ENCODE measurements around the gene RND3.

The RND3 gene

GRCh38 chr2:150464986-150465385, 22.5 kb downstream of the RND3 start:
- no peak overlapping the region for H3K27ac ChIP-seq
- TF ChIP-seq ZFX (IDR thresholded peaks at IDR 0.05; ENCODE audit: borderline replicate concordance) (no peak), CTCF (IDR thresholded peaks at IDR 0.05) (no peak)

GRCh38 chr2:150464270-150464669, 23.2 kb downstream of the RND3 start:
- TF ChIP-seq ZFX (IDR thresholded peaks at IDR 0.05; ENCODE audit: borderline replicate concordance) (no peak), CTCF (IDR thresholded peaks at IDR 0.05) (no peak)
- H3K27ac ChIP-seq, result no peak overlapping the region

- TF ChIP-seq ZFX (IDR thresholded peaks at IDR 0.05; ENCODE audit: borderline replicate concordance) (no peak), CTCF (IDR thresholded peaks at IDR 0.05) (no peak)
- H3K27ac ChIP-seq, result no peak overlapping the region
Measured at GRCh38 chr2:150462770-150463169, 24.7 kb downstream of the RND3 start.

GRCh38 chr2:150459281-150459680, 28.2 kb downstream of the RND3 start:
- TF ChIP-seq ZFX (IDR thresholded peaks at IDR 0.05; ENCODE audit: borderline replicate concordance), result no peak
- no peak for TF ChIP-seq CTCF (IDR thresholded peaks at IDR 0.05)

GRCh38 chr2:150450765-150451164, 36.7 kb downstream of the RND3 start:
- no peak overlapping the region for H3K27ac ChIP-seq
- TF ChIP-seq ZFX (IDR thresholded peaks at IDR 0.05; ENCODE audit: borderline replicate concordance) (no peak), CTCF (IDR thresholded peaks at IDR 0.05) (no peak)

More at GRCh38 chr2:150459281-150459680, 28.2 kb downstream of the RND3 start:
- no peak overlapping the region for H3K27ac ChIP-seq

- TF ChIP-seq CTCF (IDR thresholded peaks at IDR 0.05) (no peak), ZFX (IDR thresholded peaks at IDR 0.05; ENCODE audit: borderline replicate concordance) (no peak)
- H3K27ac ChIP-seq, result no peak overlapping the region
Measured at GRCh38 chr2:150449856-150450255, 37.6 kb downstream of the RND3 start.

GRCh38 chr2:150445398-150445797, 42.1 kb downstream of the RND3 start:
- TF ChIP-seq CTCF (IDR thresholded peaks at IDR 0.05) (no peak), ZFX (IDR thresholded peaks at IDR 0.05; ENCODE audit: borderline replicate concordance) (no peak)
- H3K27ac ChIP-seq, result no peak overlapping the region

Data from 22Rv1 (cell line).